GM23338 (cell line): ENCODE results near the gene IGDCC3. TPM values are rescaled to one million over a fixed set of nuclear protein-coding genes. Genes with fewer than 3 reads are reported as not detected.
A peak's percentile ranks its signal among the peaks of the same experiment; 100 is the strongest.

Source experiments
- ATAC-seq: fragments of 200-7000 bp; cut with Tn5 transposase; 3 replicates; pipeline ENCODE4 v1.9.1; 2020
- DNase-seq: peaks from one replicate; pipeline ENCODE4 v3.0.0-alpha.2; 2015; ENCODE audit warnings: low spot score
- H2AFZ ChIP-seq: fragments of 200-600 bp; sonication (generic); 2 replicates; pipeline ENCODE4 v1.8.0; 2016; ENCODE audit warnings: antibody characterized with exemption, mild to moderate bottlenecking, moderate library complexity
- H3F3A ChIP-seq: fragments of 200-600 bp; sonication (generic); replicated peaks from 2 replicates; pipeline ENCODE4 v1.8.0; 2017; ENCODE audit warnings: antibody characterized with exemption, mixed run types, low read depth
- H3K27ac ChIP-seq: fragments of 200-600 bp; sonication (generic); 2 replicates; pipeline ENCODE4 v1.6.1; 2016; ENCODE audit warnings: low read depth
- H3K27me3 ChIP-seq: fragments of 200-600 bp; sonication (generic); 2 replicates; pipeline ENCODE4 v1.8.0; 2016; ENCODE audit warnings: mild to moderate bottlenecking, mixed run types, moderate library complexity; ENCODE audit not compliant: insufficient read depth
- H3K36me3 ChIP-seq: fragments of 200-600 bp; sonication (generic); 2 replicates; pipeline ENCODE4 v1.8.0; 2016; ENCODE audit warnings: mild to moderate bottlenecking; ENCODE audit not compliant: insufficient read depth
- H3K4me1 ChIP-seq: fragments of 200-600 bp; sonication (generic); 2 replicates; pipeline ENCODE4 v1.8.0; 2016; ENCODE audit warnings: mild to moderate bottlenecking, moderate library complexity; ENCODE audit not compliant: insufficient read depth
- H3K4me2 ChIP-seq: fragments of 200-600 bp; sonication (generic); 2 replicates; pipeline ENCODE4 v1.7.1; 2017; ENCODE audit warnings: mixed run types
- H3K4me3 ChIP-seq: fragments of 200-600 bp; sonication (generic); 2 replicates; pipeline ENCODE4 v1.6.1; 2016; ENCODE audit warnings: mixed run types
- H3K79me2 ChIP-seq: fragments of 200-600 bp; sonication (generic); replicated peaks from 2 replicates; pipeline ENCODE4 v1.8.0; 2017; ENCODE audit warnings: mild to moderate bottlenecking; ENCODE audit not compliant: insufficient read depth
- H3K9me2 ChIP-seq: fragments of 200-600 bp; sonication (generic); 2 replicates; pipeline ENCODE4 v1.8.0; 2017; ENCODE audit not compliant: insufficient read depth
- H4K20me1 ChIP-seq: fragments of 200-600 bp; sonication (generic); replicated peaks from 2 replicates; pipeline ENCODE4 v1.8.0; 2017; ENCODE audit warnings: mild to moderate bottlenecking; ENCODE audit not compliant: insufficient read depth
- H3K27ac Mint-ChIP-seq: 2 replicates; pipeline ENCODE4 v1.8.0; 2020; ENCODE audit warnings: inconsistent platforms, mild to moderate bottlenecking, moderate library complexity, mixed read lengths
- H3K27me3 Mint-ChIP-seq: 3 replicates; pipeline ENCODE4 v1.8.0; 2022; ENCODE audit warnings: low read depth, mild to moderate bottlenecking, moderate library complexity, mixed read lengths, inconsistent platforms; ENCODE audit not compliant: insufficient read depth, poor library complexity
- H3K36me3 Mint-ChIP-seq: 3 replicates; pipeline ENCODE4 v1.8.0; 2021; ENCODE audit warnings: low read depth, mild to moderate bottlenecking, inconsistent platforms, moderate library complexity, mixed read lengths
- H3K4me1 Mint-ChIP-seq: 3 replicates; pipeline ENCODE4 v1.8.0; 2020; ENCODE audit warnings: mild to moderate bottlenecking, inconsistent platforms, mixed read lengths
- H3K4me3 Mint-ChIP-seq: 3 replicates; pipeline ENCODE4 v1.8.0; 2021; ENCODE audit warnings: moderate library complexity, mild to moderate bottlenecking, inconsistent platforms, mixed read lengths
- H3K9me3 Mint-ChIP-seq: 3 replicates; pipeline ENCODE4 v1.8.0; 2020; ENCODE audit warnings: moderate library complexity, mild to moderate bottlenecking, inconsistent platforms, mixed read lengths
- EZH2phosphoT487 ChIP-seq: fragments of 200-600 bp; sonication (generic); IDR thresholded peaks from one replicate; pipeline ENCODE4 v1.8.1; 2018; ENCODE audit warnings: antibody characterized with exemption; ENCODE audit not compliant: unreplicated experiment
- POLR2AphosphoS5 ChIP-seq: IDR thresholded peaks from 2 replicates; pipeline ENCODE4 v1.6.1; 2016; ENCODE audit warnings: antibody characterized with exemption, low read depth
- ZNF331 ChIP-seq: fragments of 250-450 bp; sonication (Bioruptor Pico); IDR thresholded peaks from 2 replicates; pipeline ENCODE4 v1.5.0; 2020; ENCODE audit warnings: low read depth, mild to moderate bottlenecking, moderate library complexity
- polyA plus RNA-seq: library from polyadenylated mRNA; unstranded; fragments of >200 nt; fragmentation: Nextera tagmentation; extraction: Ambion mirVana; gene quantifications from 2 replicates; pipeline ENCODE4 v1.2.1, GENCODE V29; 2016
- total RNA-seq: library from RNA; depleted of rRNA; stranded (reverse); fragments of >200 nt; shearing (Covaris generic); gene quantifications from 2 replicates; pipeline ENCODE4 v1.2.3, GENCODE V29; 2014
- TF ChIP-seq, protein P1 (sequence below): fragments of 250-450 bp; sonication (Bioruptor Pico); IDR thresholded peaks from 2 replicates; pipeline ENCODE4 v1.5.0; 2020; ENCODE audit warnings: mild to moderate bottlenecking, moderate library complexity
- TF ChIP-seq, protein P2 (sequence below): IDR thresholded peaks from one replicate; pipeline ENCODE4 v1.6.1; 2018; ENCODE audit warnings: antibody characterized with exemption; ENCODE audit not compliant: unreplicated experiment
- TF ChIP-seq, protein P3 (sequence below), 2 experiments: fragments of 200-600 bp in 1 of 2; sonication (generic) in 1 of 2; conservative IDR thresholded peaks; 2 replicates each; pipeline versions ENCODE4 v1.5.1 to v1.6.1; 2016 to 2017; ENCODE audit warnings: antibody characterized with exemption in 2 of 2, low read depth in 2 of 2, mild to moderate bottlenecking in 2 of 2, moderate library complexity in 1 of 2

Gene IGDCC3
- total and polyA plus RNA-seq, 2 experiments from 2014 or later, result 15.3 to 30.7 TPM

DNA sequence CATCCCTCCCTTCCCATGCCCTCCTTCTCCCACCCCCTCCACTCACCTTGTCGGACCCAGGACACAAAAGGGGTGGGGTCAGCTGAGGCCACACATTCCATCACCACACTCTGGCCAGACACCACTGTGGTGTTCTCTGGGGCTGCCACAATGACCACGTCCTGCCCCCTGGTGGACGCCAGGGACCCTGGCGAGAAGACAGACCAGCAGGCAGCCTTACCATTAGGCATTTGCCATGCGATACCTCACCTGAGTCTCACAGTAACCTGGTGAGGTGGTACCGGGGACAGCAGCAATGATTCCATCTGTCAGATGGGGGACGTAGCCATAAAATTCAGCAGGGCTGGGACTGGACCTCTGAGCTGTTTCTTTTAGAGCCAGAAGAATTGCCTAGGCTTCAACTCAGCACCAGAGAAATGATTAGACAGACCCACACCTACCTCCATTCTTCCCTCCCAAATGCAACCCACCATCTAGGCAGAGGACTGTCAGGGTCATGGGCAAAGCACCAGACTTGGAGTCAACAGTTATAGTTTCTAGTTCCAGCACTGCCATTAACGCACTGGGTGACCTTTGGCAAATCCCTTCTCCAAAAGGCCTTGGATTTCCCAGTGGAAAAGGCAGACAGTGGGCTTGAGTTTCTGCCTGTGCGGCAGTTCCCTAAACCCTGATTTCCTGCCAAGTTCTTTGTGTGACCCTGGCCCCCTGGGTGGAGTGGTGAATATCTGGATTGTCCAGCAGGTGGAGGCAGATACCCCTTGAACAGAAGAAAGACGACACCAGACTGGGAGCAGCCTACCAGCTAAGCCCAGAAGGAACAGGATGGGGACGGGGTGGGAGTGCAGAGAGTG, 23.2 kb upstream of the IGDCC3 start:
- peak; percentile 97 for DNase-seq
- peaks cover 6% of the 10 kb centered on the region; the same call in 1 of the 2 replicates for H4K20me1 ChIP-seq
- H3K36me3 ChIP-seq, result peaks cover 6% of the 10 kb centered on the region; the same call in 1 of the 2 replicates
- peaks cover 23% of the 10 kb centered on the region for H3K4me1 ChIP-seq
- peak overlapping the region; percentile 30; the same call in 1 of the 2 replicates for H3K4me3 ChIP-seq
- H3K4me3 Mint-ChIP-seq, result peak overlapping the region; percentile 52
- H3F3A ChIP-seq, result peaks cover 10% of the 10 kb centered on the region; the same call in 1 of the 2 replicates
- TF ChIP-seq ZNF331 (CRISPR knock-in tag) (no peak), POLR2AphosphoS5 (no peak), EZH2phosphoT487 (no peak)
- TF ChIP-seq, protein P1, sequence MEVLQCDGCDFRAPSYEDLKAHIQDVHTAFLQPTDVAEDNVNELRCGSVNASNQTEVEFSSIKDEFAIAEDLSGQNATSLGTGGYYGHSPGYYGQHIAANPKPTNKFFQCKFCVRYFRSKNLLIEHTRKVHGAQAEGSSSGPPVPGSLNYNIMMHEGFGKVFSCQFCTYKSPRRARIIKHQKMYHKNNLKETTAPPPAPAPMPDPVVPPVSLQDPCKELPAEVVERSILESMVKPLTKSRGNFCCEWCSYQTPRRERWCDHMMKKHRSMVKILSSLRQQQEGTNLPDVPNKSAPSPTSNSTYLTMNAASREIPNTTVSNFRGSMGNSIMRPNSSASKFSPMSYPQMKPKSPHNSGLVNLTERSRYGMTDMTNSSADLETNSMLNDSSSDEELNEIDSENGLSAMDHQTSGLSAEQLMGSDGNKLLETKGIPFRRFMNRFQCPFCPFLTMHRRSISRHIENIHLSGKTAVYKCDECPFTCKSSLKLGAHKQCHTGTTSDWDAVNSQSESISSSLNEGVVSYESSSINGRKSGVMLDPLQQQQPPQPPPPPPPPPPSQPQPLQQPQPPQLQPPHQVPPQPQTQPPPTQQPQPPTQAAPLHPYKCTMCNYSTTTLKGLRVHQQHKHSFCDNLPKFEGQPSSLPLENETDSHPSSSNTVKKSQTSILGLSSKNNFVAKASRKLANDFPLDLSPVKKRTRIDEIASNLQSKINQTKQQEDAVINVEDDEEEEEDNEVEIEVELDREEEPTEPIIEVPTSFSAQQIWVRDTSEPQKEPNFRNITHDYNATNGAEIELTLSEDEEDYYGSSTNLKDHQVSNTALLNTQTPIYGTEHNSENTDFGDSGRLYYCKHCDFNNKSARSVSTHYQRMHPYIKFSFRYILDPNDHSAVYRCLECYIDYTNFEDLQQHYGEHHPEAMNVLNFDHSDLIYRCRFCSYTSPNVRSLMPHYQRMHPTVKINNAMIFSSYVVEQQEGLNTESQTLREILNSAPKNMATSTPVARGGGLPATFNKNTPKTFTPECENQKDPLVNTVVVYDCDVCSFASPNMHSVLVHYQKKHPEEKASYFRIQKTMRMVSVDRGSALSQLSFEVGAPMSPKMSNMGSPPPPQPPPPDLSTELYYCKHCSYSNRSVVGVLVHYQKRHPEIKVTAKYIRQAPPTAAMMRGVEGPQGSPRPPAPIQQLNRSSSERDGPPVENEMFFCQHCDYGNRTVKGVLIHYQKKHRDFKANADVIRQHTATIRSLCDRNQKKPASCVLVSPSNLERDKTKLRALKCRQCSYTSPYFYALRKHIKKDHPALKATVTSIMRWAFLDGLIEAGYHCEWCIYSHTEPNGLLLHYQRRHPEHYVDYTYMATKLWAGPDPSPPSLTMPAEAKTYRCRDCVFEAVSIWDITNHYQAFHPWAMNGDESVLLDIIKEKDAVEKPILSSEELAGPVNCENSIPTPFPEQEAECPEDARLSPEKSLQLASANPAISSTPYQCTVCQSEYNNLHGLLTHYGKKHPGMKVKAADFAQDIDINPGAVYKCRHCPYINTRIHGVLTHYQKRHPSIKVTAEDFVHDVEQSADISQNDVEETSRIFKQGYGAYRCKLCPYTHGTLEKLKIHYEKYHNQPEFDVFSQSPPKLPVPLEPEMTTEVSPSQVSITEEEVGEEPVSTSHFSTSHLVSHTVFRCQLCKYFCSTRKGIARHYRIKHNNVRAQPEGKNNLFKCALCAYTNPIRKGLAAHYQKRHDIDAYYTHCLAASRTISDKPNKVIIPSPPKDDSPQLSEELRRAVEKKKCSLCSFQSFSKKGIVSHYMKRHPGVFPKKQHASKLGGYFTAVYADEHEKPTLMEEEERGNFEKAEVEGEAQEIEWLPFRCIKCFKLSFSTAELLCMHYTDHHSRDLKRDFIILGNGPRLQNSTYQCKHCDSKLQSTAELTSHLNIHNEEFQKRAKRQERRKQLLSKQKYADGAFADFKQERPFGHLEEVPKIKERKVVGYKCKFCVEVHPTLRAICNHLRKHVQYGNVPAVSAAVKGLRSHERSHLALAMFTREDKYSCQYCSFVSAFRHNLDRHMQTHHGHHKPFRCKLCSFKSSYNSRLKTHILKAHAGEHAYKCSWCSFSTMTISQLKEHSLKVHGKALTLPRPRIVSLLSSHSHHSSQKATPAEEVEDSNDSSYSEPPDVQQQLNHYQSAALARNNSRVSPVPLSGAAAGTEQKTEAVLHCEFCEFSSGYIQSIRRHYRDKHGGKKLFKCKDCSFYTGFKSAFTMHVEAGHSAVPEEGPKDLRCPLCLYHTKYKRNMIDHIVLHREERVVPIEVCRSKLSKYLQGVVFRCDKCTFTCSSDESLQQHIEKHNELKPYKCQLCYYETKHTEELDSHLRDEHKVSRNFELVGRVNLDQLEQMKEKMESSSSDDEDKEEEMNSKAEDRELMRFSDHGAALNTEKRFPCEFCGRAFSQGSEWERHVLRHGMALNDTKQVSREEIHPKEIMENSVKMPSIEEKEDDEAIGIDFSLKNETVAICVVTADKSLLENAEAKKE, result no peak
- TF ChIP-seq, protein P2, sequence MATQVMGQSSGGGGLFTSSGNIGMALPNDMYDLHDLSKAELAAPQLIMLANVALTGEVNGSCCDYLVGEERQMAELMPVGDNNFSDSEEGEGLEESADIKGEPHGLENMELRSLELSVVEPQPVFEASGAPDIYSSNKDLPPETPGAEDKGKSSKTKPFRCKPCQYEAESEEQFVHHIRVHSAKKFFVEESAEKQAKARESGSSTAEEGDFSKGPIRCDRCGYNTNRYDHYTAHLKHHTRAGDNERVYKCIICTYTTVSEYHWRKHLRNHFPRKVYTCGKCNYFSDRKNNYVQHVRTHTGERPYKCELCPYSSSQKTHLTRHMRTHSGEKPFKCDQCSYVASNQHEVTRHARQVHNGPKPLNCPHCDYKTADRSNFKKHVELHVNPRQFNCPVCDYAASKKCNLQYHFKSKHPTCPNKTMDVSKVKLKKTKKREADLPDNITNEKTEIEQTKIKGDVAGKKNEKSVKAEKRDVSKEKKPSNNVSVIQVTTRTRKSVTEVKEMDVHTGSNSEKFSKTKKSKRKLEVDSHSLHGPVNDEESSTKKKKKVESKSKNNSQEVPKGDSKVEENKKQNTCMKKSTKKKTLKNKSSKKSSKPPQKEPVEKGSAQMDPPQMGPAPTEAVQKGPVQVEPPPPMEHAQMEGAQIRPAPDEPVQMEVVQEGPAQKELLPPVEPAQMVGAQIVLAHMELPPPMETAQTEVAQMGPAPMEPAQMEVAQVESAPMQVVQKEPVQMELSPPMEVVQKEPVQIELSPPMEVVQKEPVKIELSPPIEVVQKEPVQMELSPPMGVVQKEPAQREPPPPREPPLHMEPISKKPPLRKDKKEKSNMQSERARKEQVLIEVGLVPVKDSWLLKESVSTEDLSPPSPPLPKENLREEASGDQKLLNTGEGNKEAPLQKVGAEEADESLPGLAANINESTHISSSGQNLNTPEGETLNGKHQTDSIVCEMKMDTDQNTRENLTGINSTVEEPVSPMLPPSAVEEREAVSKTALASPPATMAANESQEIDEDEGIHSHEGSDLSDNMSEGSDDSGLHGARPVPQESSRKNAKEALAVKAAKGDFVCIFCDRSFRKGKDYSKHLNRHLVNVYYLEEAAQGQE, result peak; percentile 58
- TF ChIP-seq, protein P3, sequence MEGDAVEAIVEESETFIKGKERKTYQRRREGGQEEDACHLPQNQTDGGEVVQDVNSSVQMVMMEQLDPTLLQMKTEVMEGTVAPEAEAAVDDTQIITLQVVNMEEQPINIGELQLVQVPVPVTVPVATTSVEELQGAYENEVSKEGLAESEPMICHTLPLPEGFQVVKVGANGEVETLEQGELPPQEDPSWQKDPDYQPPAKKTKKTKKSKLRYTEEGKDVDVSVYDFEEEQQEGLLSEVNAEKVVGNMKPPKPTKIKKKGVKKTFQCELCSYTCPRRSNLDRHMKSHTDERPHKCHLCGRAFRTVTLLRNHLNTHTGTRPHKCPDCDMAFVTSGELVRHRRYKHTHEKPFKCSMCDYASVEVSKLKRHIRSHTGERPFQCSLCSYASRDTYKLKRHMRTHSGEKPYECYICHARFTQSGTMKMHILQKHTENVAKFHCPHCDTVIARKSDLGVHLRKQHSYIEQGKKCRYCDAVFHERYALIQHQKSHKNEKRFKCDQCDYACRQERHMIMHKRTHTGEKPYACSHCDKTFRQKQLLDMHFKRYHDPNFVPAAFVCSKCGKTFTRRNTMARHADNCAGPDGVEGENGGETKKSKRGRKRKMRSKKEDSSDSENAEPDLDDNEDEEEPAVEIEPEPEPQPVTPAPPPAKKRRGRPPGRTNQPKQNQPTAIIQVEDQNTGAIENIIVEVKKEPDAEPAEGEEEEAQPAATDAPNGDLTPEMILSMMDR (conservative IDR thresholded peaks at IDR 0.05; ENCODE audit: low read depth in 2 of 2), result peak; percentile 84 to 98
- no peak overlapping the region for H2AFZ ChIP-seq
- H3K4me2 ChIP-seq, result peak overlapping the region; percentile 65
- H3K4me1 Mint-ChIP-seq, result peaks cover 45% of the 10 kb centered on the region
- no peaks in the 10 kb centered on the region for H3K9me3 Mint-ChIP-seq
- H3K79me2 ChIP-seq, result no peaks in the 10 kb centered on the region
- H3K27ac ChIP-seq, result no peak overlapping the region
- peaks cover 27% of the 10 kb centered on the region for H3K27me3 Mint-ChIP-seq
- peak overlapping the region; percentile 95 for H3K27ac Mint-ChIP-seq
- no peaks in the 10 kb centered on the region for H3K9me2 ChIP-seq
- ATAC-seq, result peak; percentile 84
- peaks cover 4% of the 10 kb centered on the region; the same call in 1 of the 3 replicates for H3K36me3 Mint-ChIP-seq
- peaks cover 36% of the 10 kb centered on the region for H3K27me3 ChIP-seq
